ENCODE measurements around the gene LTBP4.

GRCh38 chr19:40626918-40627317 is 25.7 kb downstream of the LTBP4 start:
- TF ChIP-seq, protein P1, sequence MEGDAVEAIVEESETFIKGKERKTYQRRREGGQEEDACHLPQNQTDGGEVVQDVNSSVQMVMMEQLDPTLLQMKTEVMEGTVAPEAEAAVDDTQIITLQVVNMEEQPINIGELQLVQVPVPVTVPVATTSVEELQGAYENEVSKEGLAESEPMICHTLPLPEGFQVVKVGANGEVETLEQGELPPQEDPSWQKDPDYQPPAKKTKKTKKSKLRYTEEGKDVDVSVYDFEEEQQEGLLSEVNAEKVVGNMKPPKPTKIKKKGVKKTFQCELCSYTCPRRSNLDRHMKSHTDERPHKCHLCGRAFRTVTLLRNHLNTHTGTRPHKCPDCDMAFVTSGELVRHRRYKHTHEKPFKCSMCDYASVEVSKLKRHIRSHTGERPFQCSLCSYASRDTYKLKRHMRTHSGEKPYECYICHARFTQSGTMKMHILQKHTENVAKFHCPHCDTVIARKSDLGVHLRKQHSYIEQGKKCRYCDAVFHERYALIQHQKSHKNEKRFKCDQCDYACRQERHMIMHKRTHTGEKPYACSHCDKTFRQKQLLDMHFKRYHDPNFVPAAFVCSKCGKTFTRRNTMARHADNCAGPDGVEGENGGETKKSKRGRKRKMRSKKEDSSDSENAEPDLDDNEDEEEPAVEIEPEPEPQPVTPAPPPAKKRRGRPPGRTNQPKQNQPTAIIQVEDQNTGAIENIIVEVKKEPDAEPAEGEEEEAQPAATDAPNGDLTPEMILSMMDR (IDR thresholded peaks at IDR 0.05) = no peak
- TF ChIP-seq POLR2A (IDR thresholded peaks at IDR 0.05) (no peak), POLR2AphosphoS5 (IDR thresholded peaks at IDR 0.05) (no peak)

All from gastroesophageal sphincter (tissue), 3 donors.